Transverse colon (tissue), 4 donors: ENCODE measurements around the gene ZMAT5. TPM values are rescaled to one million over a fixed set of nuclear protein-coding genes. Genes with fewer than 3 reads are reported as not detected.

Experiments used
- DNase-seq: peaks from one replicate; pipeline ENCODE4 v3.0.0-alpha.2; 2019
- H3K27ac ChIP-seq, 4 donors: fragments of 200-600 bp; sonication (generic); 2 replicates each; pipeline ENCODE4 v1.5.1; 2016 to 2018; ENCODE audit warnings: inconsistent platforms in 4 of 4
- H3K27me3 ChIP-seq: fragments of 200-600 bp; sonication (generic); 2 replicates; pipeline ENCODE4 v1.5.1; 2017; ENCODE audit warnings: inconsistent platforms
- H3K36me3 ChIP-seq, 4 donors: fragments of 200-600 bp; sonication (generic); 2 replicates each; pipeline ENCODE4 v1.5.1; 2017 to 2019; ENCODE audit warnings: inconsistent platforms in 4 of 4
- H3K4me1 ChIP-seq, 4 donors: fragments of 200-600 bp; sonication (generic); 2 replicates each; pipeline ENCODE4 v1.5.1; 2017 to 2020; ENCODE audit warnings: inconsistent platforms in 4 of 4
- H3K4me3 ChIP-seq, 4 donors: fragments of 200-600 bp; sonication (generic); 1 replicate in 1 of 4; 2 replicates in 3 of 4; pipeline versions ENCODE4 v1.5.1 to v1.6.1; 2017 to 2019; ENCODE audit warnings: inconsistent platforms in 4 of 4
- H3K9me3 ChIP-seq, 2 donors: fragments of 200-600 bp; sonication (generic); 2 replicates each; pipeline ENCODE4 v1.5.1; 2017 to 2019; ENCODE audit warnings: inconsistent platforms in 2 of 2
- CTCF ChIP-seq, 5 experiments: fragments of 200-600 bp in 3 of 5; fragments of 450-650 bp in 2 of 5; sonication (generic) in 3 of 5; IDR thresholded peaks; 1 replicate in 2 of 5; 2 replicates in 3 of 5; pipeline ENCODE4 v1.5.1; 2016 to 2017; ENCODE audit warnings: antibody characterized with exemption in 5 of 5, inconsistent platforms in 3 of 5, mild to moderate bottlenecking in 2 of 5, moderate library complexity in 1 of 5
- EP300 ChIP-seq: sonication (generic); formaldehyde crosslinking; IDR thresholded peaks from one replicate; pipeline ENCODE4 v1.6.1; 2017; ENCODE audit warnings: antibody characterized with exemption, low read depth
- POLR2A ChIP-seq: fragments of 450-650 bp; IDR thresholded peaks from one replicate; pipeline ENCODE4 v1.6.1; 2016; ENCODE audit warnings: antibody characterized with exemption, mild to moderate bottlenecking, moderate library complexity
- POLR2AphosphoS5 ChIP-seq, 3 donors: sonication (generic); formaldehyde crosslinking; IDR thresholded peaks; one replicate each; pipeline ENCODE4 v1.6.1; 2016; ENCODE audit warnings: antibody characterized with exemption in 3 of 3
- WGBS, 2 donors: methylation state at CpG; one replicate each; pipeline ENCODE4 v1.1.5; 2018; ENCODE audit warnings: low coverage in 1 of 2; 5-methylcytosine and 5-hydroxymethylcytosine counted together
- in situ Hi-C, 4 donors: fragments of 200-750 bp; cut with MboI; loops; one replicate each; pipeline versions ENCODE4 v1.15.0 to v1.15.1; 2017; ENCODE audit warnings: low sequenced_read_pairs in 3 of 4, low pct_ligation_motif_present in 1 of 4, low pct_unique_long_range_greater_than_20kb in 1 of 4
- intact Hi-C: fragments of 100-400 bp; cut with DNase I; formaldehyde crosslinking; loops from one replicate; pipeline ENCODE4 v1.15.1; 2023; ENCODE audit warnings: low total_unique reads
- total RNA-seq, 4 donors: library from RNA; depleted of rRNA; stranded (reverse); fragments of >200 nt; gene quantifications; one replicate each; pipeline ENCODE4 v1.1.0, GENCODE V29; 2016

Gene ZMAT5
- total RNA-seq, 4 donors from 2014 or later: 13.8 to 20.2 (median 19.1) TPM; not detected in 1

GRCh38 chr22:29748248-29748893 is 18.4 kb downstream of the ZMAT5 start:
- Histone ChIP-seq H3K4me1 (no peaks in the 10 kb centered on the region), H3K9me3 (no peaks in the 10 kb centered on the region), H3K36me3 (peaks cover 0 to 5% (median 0%) of the 10 kb centered on the region in 4 donors), H3K4me3 (no peak overlapping the region), H3K27ac (no peak overlapping the region), H3K27me3 (no peaks in the 10 kb centered on the region)
- DNase-seq: peak; percentile 36
- intact Hi-C loops (no loop called here), in situ Hi-C loops (no loop called here)
- no peak for TF ChIP-seq EP300
- WGBS, 2 donors: 90% methylated on average over 9 of the region's 9 CpGs; no CpG with 5 or more reads in 1 of the 2 donors

DNA sequence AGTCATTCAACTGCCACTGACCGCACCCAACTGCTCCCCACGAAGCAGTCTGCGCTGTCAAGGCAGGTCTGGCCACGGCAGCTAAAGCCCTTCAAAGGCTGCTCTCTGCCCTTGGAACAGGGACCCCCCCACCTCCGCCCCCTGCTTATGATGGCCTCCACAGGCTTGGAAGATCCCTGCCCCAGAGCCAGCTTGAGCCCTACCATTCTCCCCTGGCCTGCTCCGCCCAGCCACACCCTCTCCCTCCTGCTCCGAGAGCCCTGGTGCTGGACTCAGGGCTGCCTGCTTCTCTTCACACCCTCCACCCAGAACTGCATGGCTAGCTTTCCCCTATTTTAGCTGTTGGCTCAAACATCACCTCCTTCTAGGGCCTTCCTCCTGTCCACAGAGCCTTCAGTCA is 19.0 kb downstream of the ZMAT5 start:
- intact Hi-C loops (no loop called here), in situ Hi-C loops (no loop called here)
- 79 to 92% methylated on average over 2 to 7 of the region's 7 CpGs for WGBS, 2 donors
- no peak overlapping the region for H3K27ac ChIP-seq
- no peaks in the 10 kb centered on the region for H3K9me3 ChIP-seq
- TF ChIP-seq POLR2AphosphoS5 (IDR thresholded peaks at IDR 0.05) (no peak), POLR2A (no peak), CTCF (IDR thresholded peaks at IDR 0.05) (no peak), EP300 (no peak)
- DNase-seq: no peak
- no peaks in the 10 kb centered on the region for H3K27me3 ChIP-seq
- peaks cover 0 to 5% (median 0%) of the 10 kb centered on the region in 4 donors for H3K36me3 ChIP-seq
- no peak overlapping the region for H3K4me3 ChIP-seq
- no peaks in the 10 kb centered on the region for H3K4me1 ChIP-seq

- TF ChIP-seq CTCF (IDR thresholded peaks at IDR 0.05) (no peak), POLR2AphosphoS5 (IDR thresholded peaks at IDR 0.05) (no peak), POLR2A (no peak), EP300 (no peak)
Measured at GRCh38 chr22:29744902-29745301, 21.9 kb downstream of the ZMAT5 start.

GRCh38 chr22:29742326-29742725 is 24.5 kb downstream of the ZMAT5 start:
- DNase-seq: no peak
- intact Hi-C loops: no loop called here
- no peaks in the 10 kb centered on the region for H3K4me1 ChIP-seq
- WGBS, 2 donors: 82% methylated on average over 11 of the region's 13 CpGs; no CpG with 5 or more reads in 1 of the 2 donors
- H3K27ac ChIP-seq: no peak overlapping the region
- in situ Hi-C loops: no loop called here
- no peaks in the 10 kb centered on the region for H3K27me3 ChIP-seq
- H3K9me3 ChIP-seq: no peaks in the 10 kb centered on the region
- H3K4me3 ChIP-seq: no peak overlapping the region
- H3K36me3 ChIP-seq: peaks cover 0 to 5% (median 0%) of the 10 kb centered on the region in 4 donors
- TF ChIP-seq POLR2AphosphoS5 (IDR thresholded peaks at IDR 0.05) (no peak), POLR2A (no peak), CTCF (IDR thresholded peaks at IDR 0.05) (no peak), EP300 (no peak)

More at GRCh38 chr22:29744902-29745301, 21.9 kb downstream of the ZMAT5 start:
- H3K27ac ChIP-seq: no peak overlapping the region
- no peak overlapping the region for H3K4me3 ChIP-seq
- 80% methylated on average over 8 of the region's 8 CpGs; no CpG with 5 or more reads in 1 of the 2 donors for WGBS, 2 donors
- H3K4me1 ChIP-seq: no peaks in the 10 kb centered on the region
- in situ Hi-C loops: no loop called here
- H3K27me3 ChIP-seq: no peaks in the 10 kb centered on the region
- H3K9me3 ChIP-seq: no peaks in the 10 kb centered on the region
- intact Hi-C loops: no loop called here
- DNase-seq: peak; percentile 16
- H3K36me3 ChIP-seq: peaks cover 0 to 5% (median 0%) of the 10 kb centered on the region in 4 donors
